Lower lobe of right lung (tissue), 2 donors: ENCODE results near the gene YWHAE. TPM values are rescaled to one million over a fixed set of nuclear protein-coding genes. Genes with fewer than 3 reads are reported as not detected.

ENCODE experiments used
- ATAC-seq, 2 donors: fragments of 200-7000 bp; cut with Tn5 transposase; one replicate each; pipeline ENCODE4 v1.9.1; 2020 to 2022; ENCODE audit warnings: mild to moderate bottlenecking in 2 of 2, moderate library complexity in 2 of 2
- DNase-seq: peaks from one replicate; pipeline ENCODE4 v3.0.0-alpha.2; 2020
- H3K27ac ChIP-seq: fragments of 200-600 bp; one replicate; pipeline ENCODE4 v1.8.0; 2022
- H3K27me3 ChIP-seq: fragments of 200-600 bp; one replicate; pipeline ENCODE4 v1.8.0; 2022; ENCODE audit warnings: low read depth
- H3K36me3 ChIP-seq: fragments of 200-600 bp; one replicate; pipeline ENCODE4 v1.8.0; 2022; ENCODE audit warnings: mild to moderate bottlenecking
- H3K4me1 ChIP-seq: fragments of 200-600 bp; one replicate; pipeline ENCODE4 v1.8.0; 2022
- H3K4me3 ChIP-seq: fragments of 200-600 bp; one replicate; pipeline ENCODE4 v1.8.0; 2022; ENCODE audit warnings: mild to moderate bottlenecking
- H3K9me3 ChIP-seq: fragments of 200-600 bp; one replicate; pipeline ENCODE4 v1.8.0; 2022
- intact Hi-C: fragments of 100-400 bp; cut with DNase I; formaldehyde crosslinking; loops from one replicate; pipeline ENCODE4 v1.11.0; 2022
- total RNA-seq: library from RNA; stranded (reverse); fragmentation: NEBNext Ultra II Directional; extraction: Animal tissue kit (Norgen Biotek cat#: 25700); gene quantifications from one replicate; pipeline ENCODE4 v1.2.1, GENCODE V29; 2021
- TF ChIP-seq, protein P1 (sequence below): fragments of 200-600 bp; IDR thresholded peaks from one replicate; pipeline ENCODE4 v1.8.0; 2022; ENCODE audit warnings: antibody characterized with exemption, mild to moderate bottlenecking
- donor health status: DM: no; HTN: yes; CAD: no; lungs with severe emphysema.

YWHAE gene
- total RNA-seq, 1 donor from 2014 or later: 383 TPM

DNA sequence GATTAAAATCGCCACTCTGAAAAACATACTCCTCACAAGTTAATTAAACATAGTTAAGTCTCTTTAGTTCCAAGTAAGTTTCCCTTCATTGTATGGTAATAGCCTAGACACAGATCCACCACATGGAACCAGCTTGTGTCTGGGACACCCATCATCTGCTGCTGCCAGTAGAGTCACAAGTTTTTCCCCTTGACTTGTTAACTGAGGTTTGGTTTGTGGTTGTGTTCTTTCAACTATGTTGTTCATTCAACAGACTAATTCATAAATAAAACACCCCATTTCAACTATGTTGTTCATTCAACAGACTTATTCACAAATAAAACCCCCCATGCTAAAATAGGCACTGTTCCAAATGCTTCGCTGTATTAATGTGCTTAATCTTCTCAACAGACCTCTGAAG, 24.4 kb downstream of the YWHAE start:
- H3K36me3 ChIP-seq: peaks cover 38% of the 10 kb centered on the region
- ATAC-seq (no peak), DNase-seq (no peak)
- H3K9me3 ChIP-seq: no peaks in the 10 kb centered on the region
- H3K4me3 ChIP-seq: no peak overlapping the region
- TF ChIP-seq, protein P1, sequence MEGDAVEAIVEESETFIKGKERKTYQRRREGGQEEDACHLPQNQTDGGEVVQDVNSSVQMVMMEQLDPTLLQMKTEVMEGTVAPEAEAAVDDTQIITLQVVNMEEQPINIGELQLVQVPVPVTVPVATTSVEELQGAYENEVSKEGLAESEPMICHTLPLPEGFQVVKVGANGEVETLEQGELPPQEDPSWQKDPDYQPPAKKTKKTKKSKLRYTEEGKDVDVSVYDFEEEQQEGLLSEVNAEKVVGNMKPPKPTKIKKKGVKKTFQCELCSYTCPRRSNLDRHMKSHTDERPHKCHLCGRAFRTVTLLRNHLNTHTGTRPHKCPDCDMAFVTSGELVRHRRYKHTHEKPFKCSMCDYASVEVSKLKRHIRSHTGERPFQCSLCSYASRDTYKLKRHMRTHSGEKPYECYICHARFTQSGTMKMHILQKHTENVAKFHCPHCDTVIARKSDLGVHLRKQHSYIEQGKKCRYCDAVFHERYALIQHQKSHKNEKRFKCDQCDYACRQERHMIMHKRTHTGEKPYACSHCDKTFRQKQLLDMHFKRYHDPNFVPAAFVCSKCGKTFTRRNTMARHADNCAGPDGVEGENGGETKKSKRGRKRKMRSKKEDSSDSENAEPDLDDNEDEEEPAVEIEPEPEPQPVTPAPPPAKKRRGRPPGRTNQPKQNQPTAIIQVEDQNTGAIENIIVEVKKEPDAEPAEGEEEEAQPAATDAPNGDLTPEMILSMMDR: no peak
- intact Hi-C loops: no loop called here
- no peak overlapping the region for H3K27ac ChIP-seq
- no peaks in the 10 kb centered on the region for H3K27me3 ChIP-seq
- H3K4me1 ChIP-seq: peaks cover 95% of the 10 kb centered on the region

DNA sequence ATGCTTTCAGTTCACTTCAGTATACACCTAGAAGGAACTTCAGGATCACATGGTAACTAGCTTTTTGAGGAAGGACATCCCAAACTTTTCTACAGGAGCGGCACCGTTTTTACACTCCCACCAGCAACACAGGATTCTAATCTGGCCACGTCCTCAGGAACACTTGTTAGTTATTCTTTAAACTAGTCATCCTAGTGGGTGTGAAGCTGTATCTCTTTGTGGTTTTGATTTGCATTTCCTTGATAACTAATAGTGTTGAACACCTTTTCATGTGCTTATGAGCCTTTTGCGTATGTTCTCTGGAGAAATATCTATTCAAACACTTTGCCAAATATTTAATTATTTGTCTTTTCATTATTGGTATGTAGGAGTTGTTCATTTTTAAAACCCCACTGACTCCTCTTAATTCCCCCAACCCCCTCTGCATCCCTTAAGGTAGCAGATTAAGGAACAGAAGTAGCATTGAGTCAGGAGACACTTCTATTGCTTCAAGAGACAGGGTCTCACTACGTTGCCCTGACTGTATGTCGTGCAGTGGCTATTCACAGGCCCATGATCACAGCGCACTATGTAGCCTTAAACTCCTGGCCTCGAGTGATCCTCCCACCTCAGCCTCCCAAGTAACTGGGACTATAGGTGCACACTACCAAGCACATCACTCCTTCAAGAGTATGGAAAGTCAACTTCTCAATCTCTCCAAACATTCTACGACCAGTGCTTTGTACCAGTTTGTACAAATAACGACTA, 25.4 kb downstream of the YWHAE start:
- DNase-seq (no peak), ATAC-seq (peak; percentile 24 to 65)
- intact Hi-C loops: no loop called here
- H3K9me3 ChIP-seq: no peaks in the 10 kb centered on the region
- H3K4me3 ChIP-seq: no peak overlapping the region
- H3K36me3 ChIP-seq: peaks cover 38% of the 10 kb centered on the region
- peaks cover 86% of the 10 kb centered on the region for H3K4me1 ChIP-seq
- H3K27me3 ChIP-seq: no peaks in the 10 kb centered on the region
- TF ChIP-seq, protein P1: no peak
- H3K27ac ChIP-seq: no peak overlapping the region

DNA sequence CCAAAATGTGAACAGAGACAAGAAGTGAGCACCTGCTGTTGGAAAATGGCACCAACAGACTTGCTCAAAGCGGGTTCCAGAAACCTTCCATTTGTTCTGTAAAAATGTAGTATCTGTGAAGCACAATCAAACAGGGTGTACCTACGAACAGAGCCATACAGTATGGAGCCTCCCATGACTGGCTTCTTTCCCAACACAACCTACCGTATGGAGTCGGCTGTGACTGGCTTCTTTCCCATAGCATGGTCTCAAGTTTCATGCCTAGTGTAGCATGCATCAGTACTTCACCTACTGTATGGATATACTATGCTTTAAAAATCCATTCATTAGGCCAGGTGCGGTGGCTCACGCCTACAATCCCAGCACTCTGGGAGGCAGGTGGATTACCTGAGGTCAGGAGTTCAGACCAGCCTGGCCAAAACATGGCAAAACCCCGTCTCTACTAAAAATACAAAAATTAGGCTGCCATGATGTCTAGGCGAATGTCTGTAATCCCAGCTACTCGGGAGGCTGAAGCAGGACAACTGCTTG, 26.2 kb downstream of the YWHAE start:
- no peak overlapping the region for H3K4me3 ChIP-seq
- intact Hi-C loops: no loop called here

DNA sequence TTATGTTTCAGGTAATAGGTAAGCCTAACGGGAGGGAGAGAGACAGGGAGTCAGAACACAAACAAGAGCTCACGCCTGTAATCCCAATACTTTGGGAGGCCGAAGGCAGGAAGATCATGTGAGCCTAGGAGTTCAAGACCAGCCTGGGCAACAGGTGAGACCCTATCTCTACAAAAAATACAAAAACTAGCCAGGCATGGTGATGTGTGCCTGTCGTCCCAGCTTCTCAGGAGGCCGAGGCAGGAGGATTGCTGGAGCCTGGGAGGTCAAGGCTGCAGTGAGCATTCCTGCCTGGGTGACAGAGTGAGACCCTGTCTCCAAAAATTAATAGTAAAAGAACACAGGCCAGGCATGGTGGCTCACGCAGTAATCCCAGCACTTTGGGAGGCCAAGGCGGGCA, 27.4 kb downstream of the YWHAE start:
- DNase-seq (no peak), ATAC-seq (no peak)
- TF ChIP-seq, protein P1: no peak
- intact Hi-C loops: no loop called here
- H3K4me3 ChIP-seq: no peak overlapping the region
- peaks cover 83% of the 10 kb centered on the region for H3K4me1 ChIP-seq
- H3K36me3 ChIP-seq: peaks cover 30% of the 10 kb centered on the region
- no peaks in the 10 kb centered on the region for H3K27me3 ChIP-seq
- no peak overlapping the region for H3K27ac ChIP-seq
- no peaks in the 10 kb centered on the region for H3K9me3 ChIP-seq

More for the DNA sequence above, 26.2 kb downstream of the YWHAE start:
- Histone ChIP-seq H3K36me3 (peaks cover 38% of the 10 kb centered on the region), H3K9me3 (no peaks in the 10 kb centered on the region), H3K4me1 (peaks cover 86% of the 10 kb centered on the region), H3K27ac (no peak overlapping the region), H3K27me3 (no peaks in the 10 kb centered on the region)
- TF ChIP-seq, protein P1: no peak
- ATAC-seq (peak in 1 of 2 donors; percentile 25), DNase-seq (no peak)

DNA sequence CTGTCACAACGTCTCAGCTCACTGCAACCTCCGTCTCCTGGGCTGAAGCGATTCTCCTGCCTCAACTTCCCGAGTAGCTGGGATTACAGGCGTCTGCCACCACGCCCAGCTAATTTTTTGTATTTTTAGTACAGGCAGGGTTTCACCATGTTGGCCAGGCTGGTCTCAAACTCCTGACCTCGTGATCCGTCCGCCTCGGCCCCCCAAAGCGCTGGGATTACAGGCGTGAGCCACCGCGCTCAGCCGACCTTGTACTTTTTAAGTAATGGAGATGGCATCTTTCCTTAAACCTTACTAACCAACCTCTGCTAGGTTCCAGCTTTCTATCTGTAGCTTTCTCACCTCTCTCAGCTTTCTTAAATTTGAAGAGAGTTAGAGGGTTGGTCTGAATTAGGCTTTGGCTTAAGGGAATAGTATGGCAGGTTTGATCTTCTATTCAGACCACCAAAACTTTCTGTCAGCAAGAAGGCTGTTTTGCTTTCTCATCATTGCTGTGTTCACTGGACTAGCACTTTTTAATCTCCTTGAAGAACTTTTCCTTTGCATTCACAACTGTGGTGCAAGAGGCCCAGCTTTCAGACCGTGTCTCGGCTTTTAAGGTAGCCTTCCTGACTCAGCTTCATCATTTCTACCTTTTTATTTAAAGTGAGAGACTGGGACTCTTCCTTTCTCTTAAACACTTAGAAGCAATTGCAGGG, 28.0 kb downstream of the YWHAE start:
- H3K4me3 ChIP-seq: no peak overlapping the region
- H3K9me3 ChIP-seq: no peaks in the 10 kb centered on the region
- DNase-seq: no peak
- no peak for ATAC-seq
- no peak overlapping the region for H3K27ac ChIP-seq
- peaks cover 82% of the 10 kb centered on the region for H3K4me1 ChIP-seq
- H3K27me3 ChIP-seq: no peaks in the 10 kb centered on the region
- TF ChIP-seq, protein P1: no peak
- peaks cover 30% of the 10 kb centered on the region for H3K36me3 ChIP-seq
- intact Hi-C loops: no loop called here
